Measurements from ENCODE around the gene NAGLU.

NAGLU gene

DNA sequence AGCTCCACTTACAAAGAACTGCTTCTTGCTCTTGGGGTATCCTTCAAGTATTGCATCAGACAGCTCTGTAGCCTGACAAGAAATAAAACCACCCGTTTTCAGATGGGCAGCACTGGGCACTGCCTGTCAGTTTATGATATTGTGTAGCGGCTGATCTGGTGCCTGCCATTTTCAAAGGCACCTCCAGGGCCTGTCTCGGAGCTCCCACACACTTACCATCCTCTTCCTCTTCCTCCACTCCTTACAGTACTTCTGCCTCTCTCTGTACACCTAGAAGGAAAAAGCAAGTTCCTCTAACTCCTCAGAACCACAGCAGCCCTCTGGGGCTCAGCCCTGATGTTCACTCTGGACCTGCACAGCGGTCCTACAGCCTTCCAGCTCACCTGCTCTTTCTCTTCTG lies 37.1 kb downstream of the NAGLU start:
- Histone ChIP-seq H3K27me3 (replicated peaks; ENCODE audit: control insufficient read depth, insufficient read depth, low read length, poor library complexity, severe bottlenecking) (no peaks in the 10 kb centered on the region), H3K9me3 (ENCODE audit: control insufficient read depth, low read length) (no peaks in the 10 kb centered on the region), H3K27ac (ENCODE audit: insufficient read depth, low read length, poor library complexity, severe bottlenecking) (no peak overlapping the region), H3K4me1 (ENCODE audit: control insufficient read depth, insufficient read depth, low read length, poor library complexity, severe bottlenecking) (peaks cover 6% of the 10 kb centered on the region), H3K36me3 (ENCODE audit: control insufficient read depth, insufficient read depth, low read length) (peaks cover 50% of the 10 kb centered on the region), H3K4me3 (ENCODE audit: insufficient read depth, low read depth, low read length, poor library complexity, severe bottlenecking) (no peak overlapping the region)
- no peak for DNase-seq

DNA sequence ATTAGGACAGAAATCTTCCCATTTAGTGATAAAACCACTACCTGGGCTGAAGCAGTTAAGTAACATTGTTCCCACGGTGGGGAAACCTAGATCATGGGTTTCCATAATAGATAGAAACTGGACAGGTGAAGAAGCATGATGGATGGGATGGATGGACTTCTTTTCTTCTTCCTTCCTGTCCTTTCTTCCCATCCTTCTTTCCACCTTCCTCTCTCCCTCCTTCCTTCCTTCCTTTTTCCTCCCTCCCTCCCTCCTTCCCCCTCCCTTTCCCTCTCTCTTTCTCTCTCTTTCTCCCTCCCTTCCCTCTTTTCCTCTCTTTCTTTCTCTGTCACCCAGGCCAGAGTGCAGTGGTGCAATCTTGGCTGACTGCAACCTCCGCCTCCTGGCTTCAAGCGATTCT lies 38.4 kb downstream of the NAGLU start:
- no peak overlapping the region for H3K4me3 ChIP-seq (ENCODE audit: insufficient read depth, low read depth, low read length, poor library complexity, severe bottlenecking)
- no peak for DNase-seq
- H3K4me1 ChIP-seq (ENCODE audit: control insufficient read depth, insufficient read depth, low read length, poor library complexity, severe bottlenecking), result peaks cover 11% of the 10 kb centered on the region
- H3K36me3 ChIP-seq (ENCODE audit: control insufficient read depth, insufficient read depth, low read length), result peaks cover 41% of the 10 kb centered on the region
- no peaks in the 10 kb centered on the region for H3K9me3 ChIP-seq (ENCODE audit: control insufficient read depth, low read length)
- H3K27ac ChIP-seq (ENCODE audit: insufficient read depth, low read length, poor library complexity, severe bottlenecking), result no peak overlapping the region
- no peaks in the 10 kb centered on the region for H3K27me3 ChIP-seq (replicated peaks; ENCODE audit: control insufficient read depth, insufficient read depth, low read length, poor library complexity, severe bottlenecking)

DNA sequence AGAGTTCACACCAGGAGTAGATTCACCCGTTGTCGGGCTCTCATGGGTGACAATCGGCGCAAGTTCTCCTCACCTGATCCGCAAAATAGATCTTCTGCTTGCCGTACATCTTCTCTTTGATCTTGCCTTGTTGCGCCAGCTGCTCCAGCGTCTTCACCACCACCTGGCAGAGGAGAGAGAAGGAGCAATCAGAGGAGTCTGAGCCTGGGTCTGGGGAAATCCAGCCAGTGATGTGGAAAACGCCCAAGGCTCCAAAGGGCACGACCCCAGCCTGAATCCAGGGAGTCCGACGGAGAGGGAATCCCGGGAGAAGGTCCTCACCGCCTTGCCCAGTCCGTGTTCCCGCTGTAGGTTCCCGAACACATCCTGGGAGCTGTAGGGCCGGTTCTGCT lies 41.1 kb downstream of the NAGLU start:
- H3K4me3 ChIP-seq (ENCODE audit: insufficient read depth, low read depth, low read length, poor library complexity, severe bottlenecking), result peak overlapping the region; percentile 75
- H3K9me3 ChIP-seq (ENCODE audit: control insufficient read depth, low read length), result no peaks in the 10 kb centered on the region
- peak overlapping the region; percentile 74 for H3K27ac ChIP-seq (ENCODE audit: insufficient read depth, low read length, poor library complexity, severe bottlenecking)
- peaks cover 36% of the 10 kb centered on the region for H3K36me3 ChIP-seq (ENCODE audit: control insufficient read depth, insufficient read depth, low read length)
- no peaks in the 10 kb centered on the region for H3K27me3 ChIP-seq (replicated peaks; ENCODE audit: control insufficient read depth, insufficient read depth, low read length, poor library complexity, severe bottlenecking)
- DNase-seq, result no peak
- peaks cover 11% of the 10 kb centered on the region for H3K4me1 ChIP-seq (ENCODE audit: control insufficient read depth, insufficient read depth, low read length, poor library complexity, severe bottlenecking)

DNA sequence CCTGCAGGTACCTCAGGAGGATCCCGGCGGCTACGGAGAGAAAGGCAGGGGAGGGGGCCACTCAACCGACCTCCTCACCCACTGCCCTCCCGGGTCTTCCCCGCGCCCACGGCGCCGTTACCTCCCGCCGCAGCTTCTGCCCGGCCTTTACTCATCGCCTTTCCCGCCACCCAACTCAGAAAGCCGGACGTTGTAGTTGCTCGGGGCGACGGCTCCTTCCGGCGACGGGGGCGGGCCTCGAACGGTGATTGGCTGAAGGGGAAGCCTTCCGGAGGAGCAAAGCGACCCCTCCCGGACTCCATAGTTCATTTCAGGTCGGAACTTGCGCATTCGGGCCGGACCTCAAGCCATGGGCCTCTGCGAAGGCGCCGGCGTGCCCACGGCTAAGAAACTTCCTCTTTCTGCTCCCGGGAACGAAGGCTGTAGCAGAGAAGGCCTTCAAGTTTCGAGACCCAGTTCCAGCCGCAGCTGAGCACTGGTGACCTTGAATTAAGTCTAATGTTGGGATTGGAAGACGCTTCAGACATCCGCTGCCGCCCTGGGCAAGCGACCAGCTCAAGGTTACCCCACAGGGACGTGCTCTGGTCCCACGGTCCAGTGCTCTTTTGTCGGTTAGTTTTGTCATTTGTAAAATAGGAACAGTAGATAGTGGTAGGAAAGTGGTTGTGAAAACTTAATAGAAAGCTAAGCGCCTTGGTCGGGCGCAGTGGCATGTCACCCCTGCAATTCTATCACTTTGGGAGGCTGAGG lies 41.7 kb downstream of the NAGLU start, which contains the start of gene PSMC3IP:
Gene PSMC3IP, minus strand, starts transcription at position 198 of the 750 bp plus-strand sequence. Its CDS starts 43 bp downstream, at position 155.
- H3K36me3 ChIP-seq (ENCODE audit: control insufficient read depth, insufficient read depth, low read length), result peaks cover 38% of the 10 kb centered on the region
- H3K27ac ChIP-seq (ENCODE audit: insufficient read depth, low read length, poor library complexity, severe bottlenecking), result peak within 1 kb of the TSS; percentile 74
- no peaks in the 10 kb centered on the region for H3K27me3 ChIP-seq (replicated peaks; ENCODE audit: control insufficient read depth, insufficient read depth, low read length, poor library complexity, severe bottlenecking)
- peaks cover 11% of the 10 kb centered on the region for H3K4me1 ChIP-seq (ENCODE audit: control insufficient read depth, insufficient read depth, low read length, poor library complexity, severe bottlenecking)
- H3K4me3 ChIP-seq (ENCODE audit: insufficient read depth, low read depth, low read length, poor library complexity, severe bottlenecking), result peak within 1 kb of the TSS; percentile 75
- no peaks in the 10 kb centered on the region for H3K9me3 ChIP-seq (ENCODE audit: control insufficient read depth, low read length)
- DNase-seq, result peak; percentile 84 to 89 (median 85)

DNA sequence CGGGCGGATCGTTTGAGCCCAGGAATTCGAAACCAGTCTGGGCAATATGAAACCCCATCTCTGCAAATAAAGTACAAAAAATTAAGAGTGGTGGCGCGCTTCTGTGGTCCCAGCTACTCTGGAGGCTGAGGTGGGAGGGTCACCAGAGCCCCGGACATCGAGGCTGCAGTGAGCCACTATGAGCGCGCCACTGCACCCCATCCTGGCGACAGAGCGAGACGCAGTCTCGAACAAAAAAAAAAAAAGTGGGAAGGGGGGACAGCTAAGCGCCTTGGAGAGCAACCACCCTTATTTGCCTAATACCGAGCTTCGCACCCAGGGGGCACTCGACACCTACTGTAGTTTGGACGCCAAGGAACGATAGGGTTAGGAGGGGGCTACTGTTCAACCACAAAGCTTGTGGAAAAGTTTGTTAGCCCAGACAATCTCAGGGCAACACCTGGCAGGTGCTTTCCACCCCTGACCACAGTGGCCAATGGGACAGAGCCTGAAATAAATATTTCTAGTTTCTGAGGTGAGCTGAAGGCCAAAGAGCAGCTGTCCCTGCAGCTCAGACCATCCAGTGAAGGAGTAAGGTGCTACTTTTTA lies 42.3 kb downstream of the NAGLU start:
- peak in 2 of 3 donors; percentile 46 to 49 for DNase-seq
- Histone ChIP-seq H3K27ac (ENCODE audit: insufficient read depth, low read length, poor library complexity, severe bottlenecking) (peak overlapping the region; percentile 74), H3K36me3 (ENCODE audit: control insufficient read depth, insufficient read depth, low read length) (peaks cover 38% of the 10 kb centered on the region), H3K9me3 (ENCODE audit: control insufficient read depth, low read length) (no peaks in the 10 kb centered on the region), H3K27me3 (replicated peaks; ENCODE audit: control insufficient read depth, insufficient read depth, low read length, poor library complexity, severe bottlenecking) (no peaks in the 10 kb centered on the region), H3K4me1 (ENCODE audit: control insufficient read depth, insufficient read depth, low read length, poor library complexity, severe bottlenecking) (peaks cover 11% of the 10 kb centered on the region), H3K4me3 (ENCODE audit: insufficient read depth, low read depth, low read length, poor library complexity, severe bottlenecking) (peak overlapping the region; percentile 75)

- Histone ChIP-seq H3K4me3 (ENCODE audit: insufficient read depth, low read depth, low read length, poor library complexity, severe bottlenecking) (no peak overlapping the region), H3K4me1 (ENCODE audit: control insufficient read depth, insufficient read depth, low read length, poor library complexity, severe bottlenecking) (peaks cover 11% of the 10 kb centered on the region), H3K9me3 (ENCODE audit: control insufficient read depth, low read length) (no peaks in the 10 kb centered on the region), H3K27ac (ENCODE audit: insufficient read depth, low read length, poor library complexity, severe bottlenecking) (no peak overlapping the region), H3K27me3 (replicated peaks; ENCODE audit: control insufficient read depth, insufficient read depth, low read length, poor library complexity, severe bottlenecking) (no peaks in the 10 kb centered on the region), H3K36me3 (ENCODE audit: control insufficient read depth, insufficient read depth, low read length) (peaks cover 45% of the 10 kb centered on the region)
- no peak for DNase-seq
Observed at GRCh38 chr17:42579794-42580551, 43.9 kb downstream of the NAGLU start.

DNA sequence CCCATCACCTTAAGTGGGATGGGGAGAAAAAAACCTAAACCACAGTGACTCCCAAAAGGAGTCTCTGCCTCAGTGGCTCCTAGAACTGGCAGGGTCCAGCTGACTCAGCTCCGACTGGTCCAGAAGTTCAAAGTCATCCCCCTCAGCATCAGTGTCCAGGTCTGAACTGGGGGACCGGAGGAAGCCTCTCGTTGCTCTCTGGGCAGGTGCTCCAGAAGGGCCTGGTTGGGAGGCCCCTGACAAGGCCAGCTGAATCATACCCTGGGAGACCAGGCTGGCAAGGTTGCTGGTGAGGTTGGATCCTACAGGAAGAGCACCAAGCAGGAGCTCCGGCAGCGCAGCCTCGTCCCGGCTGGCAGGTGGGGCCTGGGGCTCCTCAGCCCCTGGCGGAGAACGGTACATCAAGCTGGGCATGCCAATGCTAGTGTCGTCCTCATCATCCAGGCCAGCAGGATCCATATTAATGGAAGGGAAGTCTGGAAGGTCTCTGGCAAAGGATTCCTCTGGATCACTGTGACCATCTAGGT lies 45.8 kb downstream of the NAGLU start:
- DNase-seq, result no peak
- Histone ChIP-seq H3K4me3 (ENCODE audit: insufficient read depth, low read depth, low read length, poor library complexity, severe bottlenecking) (no peak overlapping the region), H3K27ac (ENCODE audit: insufficient read depth, low read length, poor library complexity, severe bottlenecking) (no peak overlapping the region), H3K27me3 (replicated peaks; ENCODE audit: control insufficient read depth, insufficient read depth, low read length, poor library complexity, severe bottlenecking) (no peaks in the 10 kb centered on the region), H3K4me1 (ENCODE audit: control insufficient read depth, insufficient read depth, low read length, poor library complexity, severe bottlenecking) (peaks cover 11% of the 10 kb centered on the region), H3K36me3 (ENCODE audit: control insufficient read depth, insufficient read depth, low read length) (peaks cover 64% of the 10 kb centered on the region), H3K9me3 (ENCODE audit: control insufficient read depth, low read length) (no peaks in the 10 kb centered on the region)

- peaks cover 78% of the 10 kb centered on the region for H3K36me3 ChIP-seq (ENCODE audit: control insufficient read depth, insufficient read depth, low read length)
Observed at GRCh38 chr17:42584880-42585279, 48.8 kb downstream of the NAGLU start.

GRCh38 chr17:42585353-42585752 lies 49.3 kb downstream of the NAGLU start:
- Histone ChIP-seq H3K36me3 (ENCODE audit: control insufficient read depth, insufficient read depth, low read length) (peaks cover 82% of the 10 kb centered on the region), H3K4me1 (ENCODE audit: control insufficient read depth, insufficient read depth, low read length, poor library complexity, severe bottlenecking) (no peaks in the 10 kb centered on the region), H3K27ac (ENCODE audit: insufficient read depth, low read length, poor library complexity, severe bottlenecking) (no peak overlapping the region), H3K9me3 (ENCODE audit: control insufficient read depth, low read length) (no peaks in the 10 kb centered on the region), H3K27me3 (replicated peaks; ENCODE audit: control insufficient read depth, insufficient read depth, low read length, poor library complexity, severe bottlenecking) (no peaks in the 10 kb centered on the region), H3K4me3 (ENCODE audit: insufficient read depth, low read depth, low read length, poor library complexity, severe bottlenecking) (no peak overlapping the region)
- DNase-seq, result no peak

More at GRCh38 chr17:42584880-42585279, 48.8 kb downstream of the NAGLU start:
- no peaks in the 10 kb centered on the region for H3K9me3 ChIP-seq (ENCODE audit: control insufficient read depth, low read length)
- H3K4me1 ChIP-seq (ENCODE audit: control insufficient read depth, insufficient read depth, low read length, poor library complexity, severe bottlenecking), result no peaks in the 10 kb centered on the region
- H3K4me3 ChIP-seq (ENCODE audit: insufficient read depth, low read depth, low read length, poor library complexity, severe bottlenecking), result no peak overlapping the region
- no peak overlapping the region for H3K27ac ChIP-seq (ENCODE audit: insufficient read depth, low read length, poor library complexity, severe bottlenecking)
- no peaks in the 10 kb centered on the region for H3K27me3 ChIP-seq (replicated peaks; ENCODE audit: control insufficient read depth, insufficient read depth, low read length, poor library complexity, severe bottlenecking)
- no peak for DNase-seq

Measured in effector memory CD4-positive, alpha-beta T cell (primary cell).